Measurements from ENCODE around the gene NCOA1.
"Not testable (repeated sequence)": the region's sequence is repeated elsewhere in the genome, so short reads cannot be mapped to it uniquely, and the experiment has no call there.

Gene NCOA1

GRCh38 chr2:24490690-24491541 is at the start of gene NCOA1:
Gene NCOA1 (plus strand): TSS chr2:24491254. CDS start chr2:24658678, 167,424 bp downstream.
- peak; percentile 59 for DNase-seq

- DNase-seq: no peak
These were observed 42.3 kb upstream of the NCOA1 start for GRCh38 chr2:24448797-24449196.

- DNase-seq: no peak
These were observed 41.7 kb upstream of the NCOA1 start for GRCh38 chr2:24449344-24449743.

DNA sequence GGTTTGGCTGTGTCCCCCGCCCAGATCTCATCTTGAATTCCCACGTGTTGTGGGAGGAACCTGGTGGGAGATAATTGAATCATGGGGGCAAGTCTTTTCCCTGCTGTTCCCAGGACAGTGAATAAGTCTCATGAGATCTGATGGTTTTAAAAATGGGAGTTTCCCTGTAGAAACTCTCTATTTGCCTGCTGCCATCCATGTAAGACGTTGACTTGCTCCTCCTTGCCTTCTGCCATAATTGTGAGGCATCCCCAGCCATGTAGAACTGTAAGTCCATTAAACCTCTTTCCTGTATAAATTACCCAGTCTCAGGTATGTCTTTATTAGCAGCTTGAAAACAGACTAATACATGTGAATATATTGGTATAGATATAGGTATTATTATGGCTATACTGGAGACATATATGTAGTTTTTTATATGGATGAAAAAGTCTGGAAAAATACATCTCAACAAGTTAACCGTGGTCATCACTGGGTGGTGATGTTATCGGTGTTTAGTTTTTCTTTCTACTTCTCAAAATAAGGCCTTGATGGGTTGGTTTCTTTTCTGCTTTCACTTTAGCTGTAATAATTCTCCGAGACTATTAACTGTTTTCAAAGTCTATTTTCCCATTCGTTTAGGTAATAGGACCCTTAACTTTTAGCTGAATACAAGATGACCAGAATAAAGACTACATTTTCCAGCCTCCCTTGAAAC is 39.1 kb upstream of the NCOA1 start:
- no peak for DNase-seq

DNA sequence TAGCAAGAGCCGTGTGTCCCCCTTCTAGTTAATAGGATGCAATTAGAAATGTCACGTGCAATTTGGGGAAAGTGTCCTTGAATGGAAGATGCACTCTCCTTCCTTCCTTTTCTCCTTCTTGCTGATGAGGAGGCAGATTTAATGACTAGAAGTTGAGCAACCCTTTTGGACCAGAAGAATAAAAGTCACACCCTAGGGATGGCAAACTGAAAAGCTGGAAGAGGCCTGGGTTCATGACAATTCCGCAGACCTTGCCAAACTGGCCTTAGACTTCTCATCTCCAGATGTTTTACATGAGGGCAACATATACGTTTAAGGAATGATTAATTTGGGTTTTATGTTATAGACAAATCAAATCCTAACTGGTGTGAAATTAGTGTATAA is 38.6 kb upstream of the NCOA1 start:
- DNase-seq: no peak

DNA sequence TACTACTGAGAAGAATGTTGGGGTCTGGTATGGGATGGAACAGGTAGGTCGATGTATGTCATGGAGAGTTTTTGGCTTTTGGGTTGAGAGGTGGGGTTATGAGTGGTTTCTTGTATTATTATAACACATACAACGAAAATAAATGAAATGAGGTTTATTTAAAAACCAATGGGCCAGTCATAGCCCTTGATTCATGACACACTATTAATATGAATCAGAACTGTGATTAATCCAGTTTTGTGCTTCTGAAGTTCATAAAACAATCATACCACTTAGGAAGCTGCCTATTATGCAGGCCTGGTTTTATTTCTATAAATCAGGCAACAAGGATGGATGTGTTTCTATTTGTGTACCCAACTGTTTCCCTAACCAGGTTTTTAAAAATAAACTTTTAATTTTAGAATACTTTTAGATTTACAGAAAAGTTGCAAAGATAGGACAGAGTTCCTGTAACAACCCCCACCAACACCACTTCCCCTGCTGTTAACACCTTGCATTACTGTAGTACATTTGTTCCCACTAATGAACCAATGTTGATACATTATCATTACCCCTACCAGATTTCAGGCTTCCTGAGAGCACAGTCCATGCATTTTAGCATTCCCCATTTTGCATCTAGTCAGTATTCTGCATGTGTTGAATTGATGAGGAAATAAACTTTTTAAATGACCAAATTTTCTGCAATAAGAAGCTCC is 37.5 kb upstream of the NCOA1 start:
- DNase-seq: no peak

DNA sequence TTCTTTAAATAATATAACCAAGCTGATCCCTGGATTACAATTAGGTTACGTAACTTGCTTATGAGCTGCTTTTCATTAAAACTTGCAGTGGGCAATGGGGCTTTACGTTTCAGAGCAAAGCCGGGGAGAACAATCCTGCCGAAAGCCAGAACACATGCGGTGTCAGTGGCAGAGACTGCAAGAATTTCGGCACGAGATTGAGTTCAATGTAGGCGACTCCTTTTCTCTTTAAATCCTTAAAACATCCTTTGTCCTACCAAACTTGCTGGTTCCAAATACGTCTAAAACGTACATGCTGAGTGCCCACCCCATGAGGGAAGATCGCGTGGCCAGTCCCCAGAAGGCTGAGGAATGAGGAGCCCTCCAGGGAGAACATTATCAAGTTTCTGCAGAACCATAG is 36.8 kb upstream of the NCOA1 start:
- DNase-seq: no peak

DNA sequence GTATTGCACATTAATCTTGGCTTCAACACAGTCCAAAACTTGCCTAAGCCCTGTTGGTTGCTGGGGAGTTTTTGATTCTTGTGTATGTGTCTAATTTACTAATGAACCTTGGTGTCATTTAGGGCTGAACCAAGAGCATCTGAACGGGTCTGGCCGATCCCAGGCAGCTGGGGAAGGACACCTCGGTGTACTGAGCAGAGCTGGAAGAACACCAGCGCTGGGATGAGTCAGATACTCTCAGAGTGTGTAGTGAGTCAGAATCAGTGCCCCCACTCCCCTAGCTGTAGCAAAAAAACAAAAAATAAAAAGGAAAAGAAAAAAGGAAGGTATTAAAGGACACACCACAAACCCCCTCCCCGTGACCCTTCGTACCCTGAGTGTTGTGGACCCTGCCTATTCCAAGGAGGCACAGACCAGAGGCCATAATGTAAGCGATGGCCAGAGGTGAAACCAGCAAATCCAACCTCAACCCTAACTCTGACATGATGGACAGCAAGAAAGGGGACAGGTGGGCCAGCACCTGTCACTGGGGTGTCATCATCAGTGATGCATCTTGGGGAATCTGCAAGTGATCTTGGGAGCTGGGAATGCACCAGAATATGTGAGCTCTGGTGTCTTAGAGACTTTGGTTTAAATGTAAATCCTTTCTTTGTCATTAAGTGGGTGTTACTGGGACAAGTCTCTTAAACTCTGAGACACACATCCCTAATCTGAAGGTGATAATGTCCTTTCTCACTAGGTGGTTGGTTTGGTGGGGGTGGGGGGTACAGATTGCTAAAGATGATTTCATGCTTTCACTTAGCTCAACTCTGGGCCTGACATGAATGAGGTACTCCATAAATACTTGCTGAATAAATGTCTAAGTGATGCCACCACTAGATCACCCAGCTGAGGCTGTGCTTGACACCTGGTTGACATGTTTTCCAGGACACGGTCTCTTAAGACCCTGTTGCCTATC is 34.2 kb upstream of the NCOA1 start:
- no peak for DNase-seq

DNA sequence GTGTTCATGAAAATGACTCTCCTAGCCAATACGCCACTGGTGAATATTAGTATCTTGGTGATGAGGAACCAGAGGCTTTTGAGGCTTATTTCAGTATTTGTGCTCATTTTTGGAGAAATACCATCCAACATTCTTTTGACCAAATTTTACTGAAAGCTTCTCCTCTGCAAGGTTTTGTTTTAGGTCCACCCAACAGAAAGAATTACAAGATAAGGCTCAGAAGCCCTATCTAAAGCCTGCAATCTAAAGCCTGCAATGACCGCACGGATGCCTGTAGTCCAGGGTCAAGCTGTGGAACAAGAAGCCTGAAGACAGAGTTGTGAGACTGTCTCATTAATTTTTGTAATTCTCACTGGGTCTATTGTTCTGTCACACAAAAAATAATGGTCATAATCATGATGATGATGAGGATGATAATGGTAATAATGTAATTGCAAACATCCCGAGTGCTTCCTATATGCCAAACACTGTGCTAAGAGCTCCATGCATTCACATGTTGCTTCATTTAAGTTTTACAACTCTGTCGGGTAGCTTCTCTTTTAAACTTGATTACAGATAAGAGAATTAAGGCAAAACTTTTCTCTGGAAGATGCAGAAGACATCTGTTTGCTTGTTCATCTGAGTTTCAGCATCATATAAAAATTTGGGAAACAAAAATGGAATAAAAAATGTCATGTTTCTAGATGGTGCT is 33.2 kb upstream of the NCOA1 start:
- no peak for DNase-seq

GRCh38 chr2:24459224-24460161 is 31.6 kb upstream of the NCOA1 start:
- no peak for DNase-seq

DNA sequence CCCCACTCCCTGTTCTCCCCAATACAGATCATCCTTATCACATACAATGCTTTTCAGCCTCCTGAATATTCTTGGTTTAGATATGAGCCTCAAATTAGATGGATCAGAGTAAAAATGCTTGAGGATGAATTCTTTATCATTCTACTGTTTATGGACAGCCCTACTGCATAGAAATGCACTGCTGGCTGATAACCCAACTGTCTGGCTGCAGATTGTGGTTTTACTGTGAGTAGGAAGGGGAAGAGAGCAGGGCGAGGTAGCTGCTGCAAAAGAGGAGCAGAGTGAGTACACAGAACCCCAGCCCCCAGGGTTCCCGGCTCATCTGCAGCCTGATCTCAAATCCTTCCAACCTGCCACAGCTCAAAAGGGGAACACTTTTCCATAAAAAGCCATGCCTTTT is 29.4 kb upstream of the NCOA1 start:
- DNase-seq: no peak

DNA sequence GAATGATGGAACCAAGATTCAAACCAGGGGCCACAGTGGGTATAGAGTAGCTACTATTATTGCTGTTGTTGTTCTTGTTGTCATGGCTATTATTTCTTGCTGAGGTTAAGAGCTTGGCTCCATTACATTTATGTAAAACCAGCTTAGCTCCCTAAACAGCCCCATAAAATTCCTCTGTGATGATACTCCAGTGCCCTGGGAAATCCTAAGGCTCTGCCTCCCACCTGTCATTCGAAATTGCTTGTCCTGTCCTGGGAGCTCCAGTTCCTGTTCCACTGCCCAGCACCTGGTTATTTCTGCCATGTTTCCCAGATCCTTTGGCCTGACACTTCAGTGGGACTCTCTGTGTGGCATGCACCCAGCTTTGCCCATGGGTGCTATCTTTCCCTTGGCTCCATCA is 27.8 kb upstream of the NCOA1 start:
- no peak for DNase-seq

DNA sequence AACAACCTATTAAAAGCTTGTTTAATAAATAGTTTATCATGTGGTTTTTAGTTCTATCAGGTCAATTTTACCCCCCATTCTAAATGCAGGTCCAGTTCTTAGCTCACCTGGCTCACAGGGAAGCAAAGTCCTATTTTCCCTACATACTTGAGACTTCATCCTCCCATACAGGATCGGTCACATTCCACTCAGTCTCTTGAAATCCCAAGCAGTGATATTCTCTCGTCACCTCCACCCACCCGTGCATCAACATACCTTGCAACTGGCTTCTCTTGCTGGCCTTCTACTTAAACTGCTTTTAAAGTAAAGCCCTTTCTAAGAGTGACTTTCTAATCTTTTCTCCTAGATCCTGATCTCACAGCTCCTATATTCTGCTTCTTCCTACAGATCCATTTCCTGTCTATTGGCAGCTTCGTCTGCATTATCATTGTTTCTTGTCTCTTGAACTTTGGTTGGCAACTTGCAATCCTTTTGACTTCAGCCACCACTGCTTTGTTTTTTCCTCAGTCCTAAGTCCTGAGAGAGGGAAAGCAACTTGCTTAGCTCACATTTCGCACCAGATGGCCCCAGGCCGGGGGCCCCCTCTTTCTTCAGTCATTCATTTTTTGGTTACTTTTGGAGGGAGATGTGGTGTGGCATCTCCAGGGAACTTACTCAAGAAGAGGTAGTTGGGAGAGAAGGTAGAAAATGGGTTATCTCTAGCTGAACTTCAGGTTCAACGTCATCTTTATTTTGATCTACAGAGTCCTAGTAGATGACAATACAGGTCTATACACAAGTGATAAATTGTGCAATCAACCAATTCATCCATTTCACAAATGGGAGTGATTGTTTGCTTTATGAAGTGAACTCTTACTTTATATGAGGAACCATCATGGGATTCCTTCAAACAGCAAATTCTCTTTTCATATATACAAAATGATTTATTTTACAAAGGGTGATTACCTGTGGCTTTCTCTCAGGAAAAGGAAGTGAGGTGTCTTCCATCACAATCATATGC is 23.9 kb upstream of the NCOA1 start:
- DNase-seq: no peak

DNA sequence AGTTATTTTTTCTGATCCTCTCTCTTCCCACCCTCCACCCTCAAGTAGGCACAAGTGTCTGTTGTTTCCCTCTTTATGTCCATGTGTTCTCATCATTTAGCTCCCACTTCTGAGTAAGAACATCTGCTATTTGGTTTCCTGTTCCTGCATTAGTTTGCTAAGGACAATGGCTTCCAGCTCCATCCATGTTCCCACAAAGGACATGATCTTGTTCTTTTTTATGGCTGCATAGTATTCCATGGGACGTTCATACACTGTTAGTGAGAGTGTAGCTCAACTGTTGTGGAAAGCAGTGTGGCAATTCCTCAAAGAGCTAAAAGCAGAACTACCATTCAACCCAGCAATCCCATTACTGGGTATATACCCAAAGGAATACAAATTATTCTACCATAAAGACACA is 22.6 kb upstream of the NCOA1 start:
- not testable (repeated sequence) for DNase-seq

GRCh38 chr2:24469148-24469650 is 21.9 kb upstream of the NCOA1 start:
- no peak for DNase-seq

DNA sequence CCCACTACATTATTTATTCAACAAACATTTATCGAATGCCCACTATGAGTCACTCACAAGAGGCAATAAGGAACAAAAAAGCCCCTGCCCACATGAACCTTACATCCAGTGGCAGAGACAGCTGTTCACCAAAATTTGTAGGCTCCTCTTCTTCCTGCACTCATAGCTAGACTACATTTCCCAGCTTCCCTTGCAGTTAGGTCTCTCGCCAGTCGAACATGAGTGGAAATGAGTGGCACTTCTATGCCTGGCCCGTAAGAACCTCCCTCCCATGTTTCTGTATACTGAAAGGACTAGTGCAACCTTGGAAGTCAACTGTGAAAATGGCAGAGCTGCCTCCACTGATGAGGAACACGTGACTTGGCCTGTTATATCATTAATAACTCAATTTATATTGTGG is 19.4 kb upstream of the NCOA1 start:
- DNase-seq: no peak

GRCh38 chr2:24472416-24472815 is 18.6 kb upstream of the NCOA1 start:
- DNase-seq: no peak

- no peak for DNase-seq
These were observed 17.4 kb upstream of the NCOA1 start for GRCh38 chr2:24473626-24474025.

- no peak for DNase-seq
These were observed 17.0 kb upstream of the NCOA1 start for GRCh38 chr2:24474053-24474452.

Measured in DMS153 (cell line).